Tibial artery (tissue), 4 donors: ENCODE data around the gene KRT1.
"Not testable (repeated sequence)": the region's sequence is repeated elsewhere in the genome, so short reads cannot be mapped to it uniquely, and the experiment has no call there.

Experiments
- DNase-seq, 2 donors: peaks; one replicate each; pipeline ENCODE4 v3.0.0-alpha.2; 2019
- H3K27ac ChIP-seq, 2 donors: fragments of 200-600 bp; sonication (generic) in 1 of 2; 1 replicate in 1 of 2; 2 replicates in 1 of 2; pipeline ENCODE4 v1.5.1; 2018 to 2019; ENCODE audit warnings: mild to moderate bottlenecking in 1 of 2
- H3K27me3 ChIP-seq, 2 donors: fragments of 200-600 bp; sonication (generic) in 1 of 2; one replicate each; pipeline versions ENCODE4 v1.5.1 to v1.6.0; 2016 to 2019
- H3K36me3 ChIP-seq, 3 donors: fragments of 200-600 bp; sonication (generic) in 2 of 3; one replicate each; pipeline ENCODE4 v1.5.1; 2016 to 2019; ENCODE audit warnings: mild to moderate bottlenecking in 2 of 3
- H3K4me1 ChIP-seq, 4 donors: fragments of 200-600 bp; sonication (generic) in 2 of 4; 1 replicate in 3 of 4; 2 replicates in 1 of 4; pipeline ENCODE4 v1.5.1; 2016 to 2019
- H3K4me3 ChIP-seq, 2 donors: fragments of 200-600 bp; sonication (generic) in 1 of 2; 1 replicate in 1 of 2; 2 replicates in 1 of 2; pipeline ENCODE4 v1.5.1; 2018 to 2019; ENCODE audit warnings: mild to moderate bottlenecking in 2 of 2
- H3K9me3 ChIP-seq, 3 donors: fragments of 200-600 bp; sonication (generic) in 1 of 3; one replicate each; pipeline ENCODE4 v1.5.1; 2016 to 2019
- CTCF ChIP-seq, 2 experiments: fragments of 200-600 bp in 1 of 2; fragments of 450-650 bp in 1 of 2; IDR thresholded peaks; one replicate each; pipeline ENCODE4 v1.5.1; 2017 to 2019; ENCODE audit warnings: antibody characterized with exemption in 2 of 2, mild to moderate bottlenecking in 1 of 2, moderate library complexity in 1 of 2
- intact Hi-C: fragments of 100-400 bp; cut with DNase I; formaldehyde crosslinking; loops from one replicate; pipeline ENCODE4 v1.15.0; 2023; ENCODE audit warnings: low total_unique reads

KRT1 gene

GRCh38 chr12:52672321-52672933 lies 7.8 kb downstream of the KRT1 start:
- no peak for TF ChIP-seq CTCF (IDR thresholded peaks at IDR 0.05)
- Histone ChIP-seq H3K4me1 (no peaks in the 10 kb centered on the region), H3K9me3 (no peaks in the 10 kb centered on the region), H3K27ac (no peak overlapping the region), H3K4me3 (no peak overlapping the region), H3K27me3 (peaks cover 0 to 22% of the 10 kb centered on the region in 2 donors), H3K36me3 (no peaks in the 10 kb centered on the region)
- no peak for DNase-seq
- intact Hi-C loops: no loop called here

GRCh38 chr12:52670961-52671360 lies 9.2 kb downstream of the KRT1 start:
- no peaks in the 10 kb centered on the region for H3K9me3 ChIP-seq
- H3K27me3 ChIP-seq: peaks cover 0 to 21% of the 10 kb centered on the region in 2 donors
- no peaks in the 10 kb centered on the region for H3K36me3 ChIP-seq
- H3K27ac ChIP-seq: no peak overlapping the region
- H3K4me3 ChIP-seq: no peak overlapping the region
- DNase-seq: no peak
- intact Hi-C loops: no loop called here
- no peak for TF ChIP-seq CTCF (IDR thresholded peaks at IDR 0.05)
- no peaks in the 10 kb centered on the region for H3K4me1 ChIP-seq

DNA sequence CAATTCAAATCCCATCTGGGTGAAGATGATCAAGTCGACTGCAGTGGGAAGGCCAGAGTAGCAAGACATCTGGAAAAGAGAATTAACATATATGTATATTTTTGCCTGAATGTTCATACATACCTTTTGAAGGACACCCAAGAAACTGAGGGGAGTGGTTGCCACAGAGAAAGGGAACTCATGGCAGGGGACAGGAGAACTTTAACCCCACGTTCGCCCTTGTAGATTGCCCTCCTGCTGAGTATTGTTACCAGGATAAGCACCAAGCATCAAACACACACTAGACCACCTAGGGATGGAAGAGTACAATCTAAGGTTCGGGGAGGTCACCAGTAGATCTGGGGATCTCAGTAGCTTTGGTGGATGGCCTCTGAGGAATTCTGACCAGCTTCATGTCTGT lies 9.7 kb downstream of the KRT1 start:
- H3K4me1 ChIP-seq: no peaks in the 10 kb centered on the region
- no peaks in the 10 kb centered on the region for H3K9me3 ChIP-seq
- H3K4me3 ChIP-seq: no peak overlapping the region
- no peak for DNase-seq
- H3K27me3 ChIP-seq: peaks cover 0 to 18% of the 10 kb centered on the region in 2 donors
- intact Hi-C loops: no loop called here
- H3K27ac ChIP-seq: no peak overlapping the region
- no peaks in the 10 kb centered on the region for H3K36me3 ChIP-seq
- no peak for TF ChIP-seq CTCF (IDR thresholded peaks at IDR 0.05)

GRCh38 chr12:52669941-52670340 lies 10.3 kb downstream of the KRT1 start:
- intact Hi-C loops, H3K36me3 ChIP-seq: not testable (repeated sequence)

DNA sequence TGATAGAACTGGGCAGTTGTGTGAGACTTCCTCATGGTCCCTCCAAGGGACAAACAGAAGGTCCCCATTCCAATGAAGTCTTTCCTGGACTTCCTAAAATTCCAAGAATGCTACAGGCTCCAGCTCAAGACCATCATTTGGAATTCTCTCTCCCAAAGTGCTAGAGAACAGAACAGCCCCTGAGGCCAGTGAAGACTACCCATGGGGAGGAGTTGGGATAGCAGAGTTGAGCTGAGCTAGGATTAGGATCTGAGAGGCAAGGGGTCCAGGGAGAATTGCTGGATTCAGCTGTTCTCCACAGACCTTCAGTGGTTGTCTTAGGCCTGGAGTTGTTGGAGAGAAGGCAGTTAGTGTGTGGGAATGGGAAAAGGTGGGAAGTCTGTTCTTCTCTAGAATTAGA lies 10.8 kb downstream of the KRT1 start:
- H3K36me3 ChIP-seq: no peaks in the 10 kb centered on the region
- no peak overlapping the region for H3K4me3 ChIP-seq
- peaks cover 0 to 12% of the 10 kb centered on the region in 2 donors for H3K27me3 ChIP-seq
- no peak overlapping the region for H3K27ac ChIP-seq
- H3K4me1 ChIP-seq: no peaks in the 10 kb centered on the region
- DNase-seq: no peak
- no peak for TF ChIP-seq CTCF (IDR thresholded peaks at IDR 0.05)
- H3K9me3 ChIP-seq: no peaks in the 10 kb centered on the region
- intact Hi-C loops: no loop called here

More at GRCh38 chr12:52669941-52670340, 10.3 kb downstream of the KRT1 start:
- DNase-seq, H3K9me3 ChIP-seq, H3K4me3 ChIP-seq, H3K4me1 ChIP-seq, H3K27ac ChIP-seq: not testable (repeated sequence)
- H3K27me3 ChIP-seq: peaks cover 0 to 14% of the 10 kb centered on the region in 2 donors

- Histone ChIP-seq H3K27ac (no peak overlapping the region), H3K4me1 (no peaks in the 10 kb centered on the region), H3K36me3 (no peaks in the 10 kb centered on the region), H3K9me3 (no peaks in the 10 kb centered on the region), H3K27me3 (peaks cover 0 to 19% of the 10 kb centered on the region in 2 donors), H3K4me3 (no peak overlapping the region)
- no peak for DNase-seq
- TF ChIP-seq CTCF (IDR thresholded peaks at IDR 0.05): no peak
- intact Hi-C loops: no loop called here
Observed at GRCh38 chr12:52667931-52668330, 12.3 kb downstream of the KRT1 start.
